Calu3 (cell line): ENCODE data around the gene MAP3K10. TPM values are rescaled to one million over a fixed set of nuclear protein-coding genes. Genes with fewer than 3 reads are reported as not detected.

Source experiments
- BruUV-seq: library from RNA; stranded (reverse); fragments of 400-500 nt; replicated peaks from 2 replicates; lab custom pipeline; 2021; lab: Mats Ljungman, UMichigan
- CTCF ChIA-PET: fragments of 300-600 bp; sonication (Branson Sonifier 250); formaldehyde crosslinking; loops from one replicate; lab custom pipeline; 2022; ENCODE audit warnings: antibody characterized with exemption; lab: Charles Lee
- DNase-seq: peaks from one replicate; pipeline ENCODE4 v3.0.0; 2022
- H3K27ac Mint-ChIP-seq: one replicate; pipeline ENCODE4 v1.8.0; 2022; ENCODE audit warnings: mixed read lengths; ENCODE audit not compliant: unreplicated experiment
- H3K27me3 Mint-ChIP-seq: one replicate; pipeline ENCODE4 v1.8.0; 2022; ENCODE audit warnings: mixed read lengths; ENCODE audit not compliant: unreplicated experiment
- H3K36me3 Mint-ChIP-seq: one replicate; pipeline ENCODE4 v1.8.0; 2022; ENCODE audit warnings: mild to moderate bottlenecking, moderate library complexity, mixed read lengths; ENCODE audit not compliant: insufficient read depth, unreplicated experiment
- H3K4me1 Mint-ChIP-seq: one replicate; pipeline ENCODE4 v1.8.0; 2022; ENCODE audit warnings: mild to moderate bottlenecking, low read depth, mixed read lengths; ENCODE audit not compliant: unreplicated experiment
- H3K4me3 Mint-ChIP-seq: one replicate; pipeline ENCODE4 v1.8.0; 2022; ENCODE audit warnings: mild to moderate bottlenecking, low read depth, moderate library complexity, mixed read lengths; ENCODE audit not compliant: unreplicated experiment
- H3K9me3 Mint-ChIP-seq: one replicate; pipeline ENCODE4 v1.8.0; 2022; ENCODE audit warnings: low read depth, mixed read lengths; ENCODE audit not compliant: unreplicated experiment
- intact Hi-C: fragments of 100-400 bp; cut with micrococcal nuclease; formaldehyde crosslinking; loops from one replicate; pipeline ENCODE4 v1.10.0; 2022; ENCODE audit not compliant: unreplicated experiment
- total RNA-seq: library from RNA; stranded (reverse); gene quantifications from 2 replicates; pipeline ENCODE4 v1.2.3, GENCODE V29; 2022
- TF ChIP-seq, protein P1 (sequence below): fragments of 200-600 bp; IDR thresholded peaks from one replicate; pipeline ENCODE4 v1.8.0; 2022; ENCODE audit warnings: antibody characterized with exemption; ENCODE audit not compliant: unreplicated experiment

The MAP3K10 gene
- total RNA-seq, 1 experiment from 2014 or later: 30.5 TPM

DNA sequence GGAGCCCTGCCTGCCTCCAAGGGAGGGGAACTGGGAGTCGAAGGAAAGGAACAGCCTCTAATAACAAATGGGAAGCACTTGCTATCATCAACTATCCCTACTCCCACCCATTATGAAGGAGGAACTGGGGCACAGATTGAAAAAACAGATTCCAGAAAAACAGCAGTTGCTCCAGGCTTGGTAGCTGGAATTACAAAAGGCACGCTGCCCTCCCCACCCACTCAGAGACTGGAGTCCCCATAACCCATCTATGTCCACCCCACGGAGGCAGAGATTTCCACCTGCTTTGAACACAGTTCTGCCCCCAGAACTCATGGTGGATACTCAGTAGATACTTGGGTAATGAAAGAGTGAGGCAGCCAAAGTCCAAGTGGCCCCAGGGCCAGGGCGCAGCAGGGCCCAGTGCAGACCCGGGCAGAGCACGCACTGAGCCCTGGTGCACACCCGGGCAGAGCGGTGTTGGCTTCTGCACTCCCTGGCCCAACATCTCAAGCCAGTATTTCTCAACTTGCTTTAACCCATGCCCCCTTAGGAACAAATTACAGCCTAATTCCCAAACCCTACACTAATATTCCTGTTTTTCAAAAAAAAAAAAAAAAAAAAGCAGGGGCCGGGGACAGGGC lies 54.4 kb downstream of the MAP3K10 start:
- no peak for DNase-seq
- TF ChIP-seq, protein P1, sequence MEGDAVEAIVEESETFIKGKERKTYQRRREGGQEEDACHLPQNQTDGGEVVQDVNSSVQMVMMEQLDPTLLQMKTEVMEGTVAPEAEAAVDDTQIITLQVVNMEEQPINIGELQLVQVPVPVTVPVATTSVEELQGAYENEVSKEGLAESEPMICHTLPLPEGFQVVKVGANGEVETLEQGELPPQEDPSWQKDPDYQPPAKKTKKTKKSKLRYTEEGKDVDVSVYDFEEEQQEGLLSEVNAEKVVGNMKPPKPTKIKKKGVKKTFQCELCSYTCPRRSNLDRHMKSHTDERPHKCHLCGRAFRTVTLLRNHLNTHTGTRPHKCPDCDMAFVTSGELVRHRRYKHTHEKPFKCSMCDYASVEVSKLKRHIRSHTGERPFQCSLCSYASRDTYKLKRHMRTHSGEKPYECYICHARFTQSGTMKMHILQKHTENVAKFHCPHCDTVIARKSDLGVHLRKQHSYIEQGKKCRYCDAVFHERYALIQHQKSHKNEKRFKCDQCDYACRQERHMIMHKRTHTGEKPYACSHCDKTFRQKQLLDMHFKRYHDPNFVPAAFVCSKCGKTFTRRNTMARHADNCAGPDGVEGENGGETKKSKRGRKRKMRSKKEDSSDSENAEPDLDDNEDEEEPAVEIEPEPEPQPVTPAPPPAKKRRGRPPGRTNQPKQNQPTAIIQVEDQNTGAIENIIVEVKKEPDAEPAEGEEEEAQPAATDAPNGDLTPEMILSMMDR: no peak
- no TSS peak for BruUV-seq
- Mint-ChIP-seq H3K4me3 (no peak overlapping the region), H3K36me3 (peaks cover 36% of the 10 kb centered on the region), H3K9me3 (no peaks in the 10 kb centered on the region), H3K4me1 (no peaks in the 10 kb centered on the region), H3K27ac (no peak overlapping the region), H3K27me3 (no peaks in the 10 kb centered on the region)
- CTCF ChIA-PET: no interaction called here
- intact Hi-C loops: no loop called here

DNA sequence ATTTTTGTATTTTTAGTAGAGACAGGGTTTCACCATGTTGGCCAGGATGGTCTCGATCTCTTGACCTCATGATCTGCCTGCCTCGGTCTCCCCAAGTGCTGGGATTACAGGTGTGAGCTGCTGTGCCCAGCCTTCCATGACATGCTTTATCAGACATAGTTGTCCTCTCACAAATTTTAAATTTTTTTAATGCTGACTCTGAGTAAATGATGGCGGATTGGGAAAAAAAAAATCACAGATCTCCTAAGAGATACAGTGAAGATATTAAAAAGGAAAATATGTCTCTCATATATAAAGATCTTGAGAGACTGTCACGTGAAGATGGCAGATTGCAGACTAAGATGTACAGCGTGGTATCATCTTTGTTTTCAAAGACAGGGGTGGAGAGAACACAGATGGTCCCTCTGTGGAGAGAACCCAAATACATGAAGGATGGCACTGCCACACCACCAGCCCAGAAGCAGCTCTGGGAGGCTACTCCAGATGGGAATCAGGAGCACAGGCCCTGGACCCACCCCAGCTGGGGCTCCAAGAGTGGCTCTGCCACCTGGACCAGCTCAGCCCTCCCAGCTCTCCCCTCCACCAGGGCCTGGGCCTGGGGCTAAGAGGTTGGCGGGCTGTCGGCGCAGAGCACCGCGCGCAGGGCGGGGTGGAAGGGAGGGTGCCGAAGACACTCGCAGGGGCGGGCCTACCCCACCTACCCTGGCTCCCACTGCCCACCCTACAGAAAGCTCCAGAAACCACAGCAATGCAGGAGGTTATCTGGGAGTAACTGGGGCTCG lies 55.3 kb downstream of the MAP3K10 start:
- peaks cover 28% of the 10 kb centered on the region for H3K36me3 Mint-ChIP-seq
- TF ChIP-seq, protein P1: no peak
- no peaks in the 10 kb centered on the region for H3K9me3 Mint-ChIP-seq
- H3K4me1 Mint-ChIP-seq: no peaks in the 10 kb centered on the region
- H3K27ac Mint-ChIP-seq: no peak overlapping the region
- no peak overlapping the region for H3K4me3 Mint-ChIP-seq
- CTCF ChIA-PET: no interaction called here
- intact Hi-C loops: no loop called here
- no peaks in the 10 kb centered on the region for H3K27me3 Mint-ChIP-seq
- DNase-seq: no peak
- no TSS peak for BruUV-seq

DNA sequence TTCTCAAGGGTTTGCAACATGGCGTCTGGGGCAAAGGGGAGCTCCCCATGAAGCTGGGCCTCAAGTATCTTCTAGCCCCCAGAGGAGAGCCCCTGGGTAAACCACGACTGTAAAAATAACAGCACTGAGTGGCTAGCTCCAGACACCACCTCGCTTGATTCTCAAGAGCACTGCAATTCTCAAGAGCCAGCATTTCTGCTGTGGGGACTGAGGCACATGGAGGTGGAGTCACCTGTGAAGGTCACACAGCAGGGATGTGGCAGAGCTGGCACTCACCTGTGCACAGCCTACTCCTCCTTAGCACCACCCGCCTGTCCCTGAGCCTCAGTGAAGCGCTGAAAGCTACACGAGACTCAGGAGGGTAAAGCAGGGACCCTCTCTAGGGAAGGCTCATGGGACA lies 56.0 kb downstream of the MAP3K10 start:
- DNase-seq: no peak
- Mint-ChIP-seq H3K27ac (no peak overlapping the region), H3K4me1 (no peaks in the 10 kb centered on the region), H3K9me3 (no peaks in the 10 kb centered on the region), H3K27me3 (no peaks in the 10 kb centered on the region), H3K36me3 (peaks cover 24% of the 10 kb centered on the region), H3K4me3 (no peak overlapping the region)
- BruUV-seq: no TSS peak
- intact Hi-C loops: no loop called here
- TF ChIP-seq, protein P1: no peak
- CTCF ChIA-PET: no interaction called here

DNA sequence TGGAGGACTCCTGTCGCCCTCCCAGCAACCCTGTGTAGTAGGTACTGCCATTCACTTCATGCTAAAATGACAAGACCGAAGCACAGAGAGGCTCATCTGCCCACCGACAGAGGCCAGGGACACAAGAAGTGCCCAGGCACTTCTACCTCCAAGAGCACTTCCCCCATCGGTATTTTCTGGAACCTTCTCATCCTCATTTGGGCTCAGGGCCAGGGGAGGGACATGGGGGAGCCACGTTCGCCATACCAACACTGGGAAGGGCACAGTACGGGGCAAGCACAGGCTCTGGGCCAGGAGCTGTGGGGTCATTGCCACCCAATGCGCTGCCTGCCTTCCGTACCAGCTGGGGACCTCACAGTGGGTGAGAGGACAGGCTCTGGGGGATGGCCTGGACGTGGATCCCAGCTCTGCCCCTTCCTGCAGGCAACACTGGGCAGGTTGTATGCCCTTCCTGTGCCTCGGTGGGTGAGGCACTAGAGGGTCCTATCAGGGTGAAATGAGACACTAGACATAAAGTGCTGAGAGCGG lies 56.6 kb downstream of the MAP3K10 start:
- H3K36me3 Mint-ChIP-seq: peaks cover 19% of the 10 kb centered on the region
- TF ChIP-seq, protein P1: no peak
- H3K4me3 Mint-ChIP-seq: no peak overlapping the region
- intact Hi-C loops: no loop called here
- no peaks in the 10 kb centered on the region for H3K27me3 Mint-ChIP-seq
- H3K9me3 Mint-ChIP-seq: no peaks in the 10 kb centered on the region
- CTCF ChIA-PET: no interaction called here
- DNase-seq: no peak
- H3K27ac Mint-ChIP-seq: no peak overlapping the region
- H3K4me1 Mint-ChIP-seq: no peaks in the 10 kb centered on the region
- no TSS peak for BruUV-seq
